NB4 (cell line): ENCODE data around the gene XYLT1.

Source experiments
- DNase-seq: peaks from one replicate; pipeline ENCODE4 v3.0.0; 2010; ENCODE audit warnings: low read depth
- H3K4me3 ChIP-seq: one replicate; pipeline ENCODE4 v1.5.1; 2011; ENCODE audit warnings: mild to moderate bottlenecking, low read depth, low read length, moderate library complexity
- MYC ChIP-seq: IDR thresholded peaks from 2 replicates; pipeline ENCODE4 v1.6.1; 2011; ENCODE audit warnings: low read depth, low read length
- POLR2A ChIP-seq: IDR thresholded peaks from 2 replicates; pipeline ENCODE4 v1.6.1; 2011; ENCODE audit warnings: mild to moderate bottlenecking; ENCODE audit not compliant: insufficient read length; ENCODE audit errors: extremely low read depth
- TF ChIP-seq, protein P1 (sequence below): IDR thresholded peaks from 2 replicates; pipeline ENCODE4 v1.6.1; 2011; ENCODE audit warnings: low read depth, low read length
- TF ChIP-seq, protein P2 (sequence below): IDR thresholded peaks from one replicate; pipeline ENCODE4 v1.5.1; 2012; ENCODE audit warnings: low read depth, low read length

The XYLT1 gene

DNA sequence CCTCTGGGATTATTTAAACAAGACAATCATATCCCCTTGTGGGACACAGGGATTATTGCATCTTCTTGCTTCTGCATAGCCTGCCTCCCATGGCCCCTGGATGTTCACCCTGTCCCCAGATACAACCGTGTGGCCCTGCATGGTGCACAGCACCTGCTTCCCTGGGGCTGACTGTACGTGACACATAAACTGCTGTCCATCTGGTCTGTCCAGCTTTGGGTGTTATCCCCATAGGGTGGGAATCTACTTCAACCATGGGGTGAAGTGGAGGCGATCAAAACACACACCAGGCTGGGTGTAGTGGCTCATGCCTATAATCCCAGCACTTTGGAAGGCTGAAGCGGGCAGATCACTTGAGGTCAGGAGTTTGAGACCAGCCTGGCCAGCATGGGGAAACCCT lies 138.8 kb downstream of the XYLT1 start:
- no peak overlapping the region for H3K4me3 ChIP-seq
- DNase-seq: no peak
- TF ChIP-seq, protein P1, sequence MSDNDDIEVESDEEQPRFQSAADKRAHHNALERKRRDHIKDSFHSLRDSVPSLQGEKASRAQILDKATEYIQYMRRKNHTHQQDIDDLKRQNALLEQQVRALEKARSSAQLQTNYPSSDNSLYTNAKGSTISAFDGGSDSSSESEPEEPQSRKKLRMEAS: no peak
- TF ChIP-seq, protein P2, sequence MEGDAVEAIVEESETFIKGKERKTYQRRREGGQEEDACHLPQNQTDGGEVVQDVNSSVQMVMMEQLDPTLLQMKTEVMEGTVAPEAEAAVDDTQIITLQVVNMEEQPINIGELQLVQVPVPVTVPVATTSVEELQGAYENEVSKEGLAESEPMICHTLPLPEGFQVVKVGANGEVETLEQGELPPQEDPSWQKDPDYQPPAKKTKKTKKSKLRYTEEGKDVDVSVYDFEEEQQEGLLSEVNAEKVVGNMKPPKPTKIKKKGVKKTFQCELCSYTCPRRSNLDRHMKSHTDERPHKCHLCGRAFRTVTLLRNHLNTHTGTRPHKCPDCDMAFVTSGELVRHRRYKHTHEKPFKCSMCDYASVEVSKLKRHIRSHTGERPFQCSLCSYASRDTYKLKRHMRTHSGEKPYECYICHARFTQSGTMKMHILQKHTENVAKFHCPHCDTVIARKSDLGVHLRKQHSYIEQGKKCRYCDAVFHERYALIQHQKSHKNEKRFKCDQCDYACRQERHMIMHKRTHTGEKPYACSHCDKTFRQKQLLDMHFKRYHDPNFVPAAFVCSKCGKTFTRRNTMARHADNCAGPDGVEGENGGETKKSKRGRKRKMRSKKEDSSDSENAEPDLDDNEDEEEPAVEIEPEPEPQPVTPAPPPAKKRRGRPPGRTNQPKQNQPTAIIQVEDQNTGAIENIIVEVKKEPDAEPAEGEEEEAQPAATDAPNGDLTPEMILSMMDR: no peak
- TF ChIP-seq POLR2A: no peak
- no peak for TF ChIP-seq MYC

DNA sequence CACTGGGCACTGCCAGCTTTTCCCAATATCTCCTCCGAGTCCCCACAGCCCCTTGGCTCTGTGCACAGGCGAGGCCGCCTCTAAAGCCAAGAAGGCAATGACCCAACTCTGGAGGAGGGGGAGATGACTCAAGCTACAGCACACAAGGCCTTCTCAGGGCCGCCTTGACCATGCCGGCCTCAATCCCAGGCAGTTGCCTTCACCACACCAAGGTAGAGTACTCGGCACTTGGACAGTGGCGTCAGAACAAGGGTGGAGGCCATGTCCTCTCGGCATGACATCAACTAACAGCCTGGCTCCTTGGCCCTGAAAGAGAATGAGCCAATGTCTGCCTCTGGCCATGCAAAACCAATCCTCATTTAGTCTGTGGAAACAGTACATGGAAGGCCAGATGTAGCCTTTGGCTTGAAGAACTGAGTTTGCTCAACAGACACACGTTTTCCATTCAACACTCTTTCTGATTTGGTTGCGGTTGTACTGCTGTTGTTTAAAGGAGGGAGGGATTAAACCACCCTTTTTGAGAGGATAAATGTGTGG lies 139.6 kb downstream of the XYLT1 start:
- no peak for DNase-seq
- no peak overlapping the region for H3K4me3 ChIP-seq
- TF ChIP-seq MYC (no peak), POLR2A (no peak)
- TF ChIP-seq, protein P1: no peak
- TF ChIP-seq, protein P2: no peak

DNA sequence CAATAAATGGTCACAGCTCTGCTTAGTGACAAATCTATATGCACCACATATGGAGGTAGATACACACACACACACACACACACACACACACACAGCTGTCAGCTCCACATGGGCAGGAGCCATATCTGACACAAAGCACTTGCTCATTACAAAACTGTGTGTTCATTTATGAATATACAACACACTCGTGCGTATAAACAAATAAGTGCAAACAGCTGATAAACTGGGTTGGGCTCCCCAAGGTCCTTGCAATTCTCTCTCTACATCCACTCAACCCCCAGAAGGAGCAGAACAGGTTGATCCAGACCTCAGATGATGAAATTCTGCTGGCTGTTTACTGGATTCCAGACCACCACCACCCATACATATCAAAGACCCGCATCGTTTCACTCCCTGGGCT lies 140.7 kb downstream of the XYLT1 start:
- no peak for DNase-seq
- TF ChIP-seq, protein P2: no peak
- TF ChIP-seq MYC (no peak), POLR2A (no peak)
- TF ChIP-seq, protein P1: no peak
- H3K4me3 ChIP-seq: no peak overlapping the region

DNA sequence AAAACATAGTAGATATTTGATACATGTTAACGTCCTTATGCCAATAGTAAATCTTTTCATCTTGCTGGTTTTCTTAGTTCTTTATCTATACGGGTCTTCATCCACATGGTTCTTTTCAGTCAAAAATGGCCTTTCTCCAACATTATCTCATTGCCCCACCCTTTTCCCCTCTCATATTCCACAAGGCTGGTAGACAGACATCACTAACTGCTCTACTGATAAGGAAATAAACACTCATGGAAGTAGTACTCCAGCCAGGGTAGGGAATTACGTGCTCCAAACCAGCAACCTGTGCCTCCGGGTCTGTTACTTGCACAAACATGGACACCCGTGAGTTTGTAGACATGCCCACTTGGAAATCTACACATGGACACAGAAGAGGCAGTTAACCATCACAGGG lies 141.4 kb downstream of the XYLT1 start:
- DNase-seq: no peak
- H3K4me3 ChIP-seq: no peak overlapping the region
- TF ChIP-seq, protein P1: no peak
- TF ChIP-seq, protein P2: no peak
- no peak for TF ChIP-seq POLR2A
- TF ChIP-seq MYC: no peak

DNA sequence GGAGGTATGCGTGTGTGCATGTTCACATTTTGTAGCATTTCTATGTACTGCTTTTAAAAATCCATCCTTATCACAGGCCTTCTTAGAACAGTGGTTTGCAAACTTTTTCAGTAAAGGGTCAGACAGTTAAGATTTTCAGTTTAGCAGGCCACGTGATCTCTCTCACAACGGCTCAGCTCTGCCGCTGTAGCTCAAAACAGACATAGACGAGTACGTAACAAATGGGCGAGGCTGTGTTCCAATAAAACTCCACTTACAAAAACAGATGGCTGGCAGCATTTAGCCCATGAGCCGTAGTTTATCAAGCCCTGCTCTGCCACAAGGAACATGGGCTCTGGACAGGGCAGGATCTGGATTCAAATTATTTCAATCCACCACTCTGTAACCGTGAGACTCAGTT lies 141.8 kb downstream of the XYLT1 start:
- TF ChIP-seq, protein P1: no peak
- TF ChIP-seq POLR2A (no peak), MYC (no peak)
- TF ChIP-seq, protein P2: no peak
- no peak overlapping the region for H3K4me3 ChIP-seq
- no peak for DNase-seq

DNA sequence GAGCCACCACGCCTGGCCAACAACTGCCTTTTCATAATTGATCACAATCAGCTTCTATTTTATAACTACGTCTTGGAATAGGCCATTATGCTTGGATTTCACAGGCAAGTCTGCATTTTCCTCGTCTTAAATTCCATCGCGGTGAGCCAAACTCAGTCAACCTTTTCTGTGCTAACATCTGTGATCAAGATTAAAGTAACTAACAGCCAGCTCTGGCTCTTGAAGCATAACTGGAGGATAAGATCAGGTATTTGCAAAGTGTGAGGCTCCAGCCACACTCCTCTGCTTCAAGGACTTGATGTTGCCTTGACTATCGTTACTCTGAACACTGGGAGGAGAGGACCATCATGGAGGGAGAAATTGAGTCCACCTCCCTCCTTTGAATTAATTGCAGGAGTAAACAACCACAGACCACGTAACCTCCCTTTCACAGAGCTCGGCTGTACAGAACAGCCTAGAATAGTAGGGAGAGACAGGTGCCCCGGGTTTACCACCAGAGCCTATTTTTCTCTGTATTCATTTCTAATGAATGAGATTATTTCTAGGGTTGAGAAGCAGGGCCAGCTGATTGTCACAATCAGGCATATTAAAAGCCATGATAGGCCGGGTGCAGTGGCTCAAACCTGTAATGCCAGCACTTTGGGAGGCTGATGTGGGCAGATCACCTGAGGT lies 143.0 kb downstream of the XYLT1 start:
- H3K4me3 ChIP-seq: no peak overlapping the region
- DNase-seq: no peak
- TF ChIP-seq, protein P2: no peak
- TF ChIP-seq POLR2A: no peak
- TF ChIP-seq, protein P1: no peak
- no peak for TF ChIP-seq MYC
